NOMO-1 (cell line): ENCODE results near the gene MED4.
A peak's percentile ranks its signal among the peaks of the same experiment; 100 is the strongest.

ENCODE experiments used
- DNase-seq, 2 experiments: peaks; one replicate each; lab custom pipeline; 2025; ENCODE audit not compliant: unreplicated experiment in 2 of 2; lab: John Stamatoyannopoulos, UW

MED4 gene, protein sequence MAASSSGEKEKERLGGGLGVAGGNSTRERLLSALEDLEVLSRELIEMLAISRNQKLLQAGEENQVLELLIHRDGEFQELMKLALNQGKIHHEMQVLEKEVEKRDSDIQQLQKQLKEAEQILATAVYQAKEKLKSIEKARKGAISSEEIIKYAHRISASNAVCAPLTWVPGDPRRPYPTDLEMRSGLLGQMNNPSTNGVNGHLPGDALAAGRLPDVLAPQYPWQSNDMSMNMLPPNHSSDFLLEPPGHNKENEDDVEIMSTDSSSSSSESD

DNA sequence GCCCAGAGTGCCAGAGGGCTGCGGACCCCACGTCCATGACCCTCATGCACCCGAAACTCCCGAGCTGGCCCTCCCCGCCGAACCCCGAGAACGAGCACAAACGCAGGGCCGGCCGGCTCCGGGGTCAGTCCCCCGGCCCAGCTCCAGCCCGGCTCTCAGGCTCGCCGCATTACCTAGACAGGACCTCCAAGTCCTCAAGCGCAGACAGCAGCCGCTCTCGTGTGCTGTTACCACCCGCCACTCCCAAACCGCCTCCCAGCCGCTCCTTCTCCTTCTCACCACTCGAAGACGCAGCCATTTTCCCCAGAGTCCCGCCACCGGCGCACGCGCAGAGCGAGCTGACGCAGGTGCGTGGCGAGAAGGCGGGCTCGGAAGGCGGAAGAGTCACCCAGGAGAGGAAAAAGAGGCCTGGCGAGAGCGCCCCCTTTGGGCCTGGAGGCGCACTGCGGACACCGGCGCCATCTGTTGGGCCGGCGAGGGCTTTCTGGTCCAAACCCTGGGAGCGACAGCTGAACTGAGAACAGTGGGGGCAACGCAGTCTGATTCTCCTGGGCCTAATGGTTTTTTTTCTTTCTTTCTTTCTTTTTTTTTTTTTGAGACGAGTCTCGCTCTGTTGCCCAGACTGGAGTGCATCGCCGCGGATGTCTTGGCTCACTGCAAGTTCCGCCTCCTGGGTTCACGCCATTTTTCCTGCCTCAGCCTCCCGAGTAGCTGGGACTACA is at the start of gene MED4:
MED4 (minus strand) TSS at position 324 of the 722 bp plus-strand sequence; CDS start at position 298, 26 bp downstream.
- DNase-seq = peak; percentile 91 to 96

DNA sequence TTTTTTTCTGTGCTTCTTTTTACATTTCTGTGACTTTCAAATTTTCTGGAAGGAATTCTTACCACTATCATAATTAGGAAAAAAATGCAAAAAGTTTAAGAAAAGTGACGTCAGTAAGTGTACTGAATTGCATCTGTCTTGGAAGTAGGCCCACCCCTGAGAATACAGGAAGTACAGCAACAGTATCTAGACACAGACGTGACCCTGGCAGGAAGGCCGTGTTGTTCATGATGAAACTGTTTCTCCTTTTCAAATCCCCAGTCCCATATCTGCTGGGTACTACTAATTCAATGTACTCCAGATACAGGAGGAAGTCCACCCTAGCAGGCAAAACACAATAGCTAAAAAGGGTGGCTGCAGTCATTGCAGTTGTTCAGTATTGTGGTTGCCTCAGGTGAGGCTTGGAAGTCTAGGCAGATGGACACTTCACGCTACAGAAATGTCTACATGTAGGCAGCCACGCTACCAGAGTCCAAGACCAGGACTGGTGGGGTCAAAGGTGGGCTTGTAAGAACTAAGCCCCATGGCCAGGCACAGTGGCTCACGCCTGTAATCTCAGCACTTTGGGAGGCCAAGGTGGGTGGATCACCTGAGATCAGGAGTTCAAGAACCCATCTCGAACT is 49.6 kb upstream of the MED4 start:
- DNase-seq = peak; percentile 85 to 86

GRCh38 chr13:48142436-48142835 is 47.5 kb upstream of the MED4 start:
- DNase-seq = peak; percentile 9 to 55

DNA sequence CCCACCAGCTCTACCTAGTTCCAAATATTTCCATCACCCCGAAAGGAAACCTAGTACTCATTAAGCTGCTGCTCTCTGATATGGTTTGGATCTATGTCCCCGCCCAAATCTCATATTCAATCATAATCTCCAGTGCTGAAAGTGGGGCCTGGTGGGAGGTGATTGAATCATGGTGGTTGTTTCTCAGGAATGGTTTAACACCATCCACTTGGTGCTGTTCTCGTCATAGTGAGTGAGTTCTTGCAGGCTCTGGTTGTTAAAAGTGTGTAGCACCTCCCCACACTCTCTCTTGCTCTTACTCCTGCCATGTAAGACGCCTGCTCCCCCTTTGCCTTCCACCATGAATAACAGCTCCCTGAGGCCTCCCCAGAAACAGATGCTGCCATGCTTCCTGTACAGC is 43.4 kb upstream of the MED4 start:
- DNase-seq = no peak

GRCh38 chr13:48132961-48133360 is 38.1 kb upstream of the MED4 start:
- no peak for DNase-seq

DNA sequence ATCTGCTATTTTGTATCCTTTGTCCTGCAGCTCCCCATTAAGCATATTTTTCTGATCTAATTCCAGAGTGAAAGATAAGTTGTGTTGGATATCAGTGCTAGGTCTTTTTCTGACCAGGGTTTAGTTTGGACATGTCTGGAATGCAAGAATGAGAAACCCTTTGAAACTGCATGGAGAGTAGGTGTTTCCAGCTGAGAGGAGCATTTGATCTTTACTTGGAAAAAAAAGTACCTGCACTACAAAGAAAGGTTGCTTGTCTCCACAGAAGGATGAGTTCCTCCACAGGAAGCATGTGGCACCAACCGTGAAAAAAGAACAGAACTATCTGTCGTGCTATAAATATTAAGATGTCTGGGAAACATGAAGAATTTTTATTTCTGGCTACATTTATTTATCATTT is 36.6 kb upstream of the MED4 start:
- DNase-seq = no peak

- DNase-seq = peak; percentile 24 to 71
Measured at GRCh38 chr13:48126944-48127830, 32.3 kb upstream of the MED4 start.

- DNase-seq = no peak
Measured at GRCh38 chr13:48125794-48126228, 30.9 kb upstream of the MED4 start.

DNA sequence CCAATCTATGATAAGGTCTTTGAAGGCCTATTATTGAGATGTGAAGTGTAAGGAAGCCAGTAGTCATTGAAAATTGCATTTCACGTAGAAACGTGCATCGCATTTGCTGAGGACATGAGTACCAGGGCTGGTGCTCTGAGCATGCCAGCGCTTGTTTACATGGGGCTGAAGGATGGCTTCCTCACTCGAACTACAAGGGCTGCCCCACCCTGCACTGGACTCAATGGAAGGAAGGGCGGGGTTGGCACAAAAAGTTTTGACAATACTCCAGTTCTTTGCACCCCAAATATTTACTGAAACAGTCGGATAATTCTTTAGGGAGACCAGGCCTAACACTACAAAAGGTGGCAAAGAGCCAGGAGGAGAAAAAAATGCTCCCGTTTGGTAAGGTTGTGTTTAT is 28.9 kb upstream of the MED4 start:
- DNase-seq = no peak

DNA sequence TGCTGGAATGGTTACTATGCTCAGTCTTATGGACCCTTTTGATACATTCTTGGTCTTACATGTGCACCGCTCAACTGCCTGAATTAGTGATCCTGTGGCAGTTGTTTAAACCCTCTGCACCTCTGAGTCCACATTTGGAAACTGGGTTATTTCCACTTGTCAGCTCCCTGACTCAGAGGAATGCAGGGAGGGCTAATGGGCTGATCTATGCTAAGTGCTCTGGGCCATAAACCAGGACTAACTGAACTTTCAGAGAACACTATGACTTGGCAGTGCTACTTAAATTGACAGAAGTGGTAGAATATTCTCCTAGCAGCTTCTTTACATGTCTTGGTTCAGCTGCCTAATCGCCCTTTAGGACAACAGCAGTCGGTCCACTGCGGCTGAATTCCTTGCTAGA is 26.8 kb upstream of the MED4 start:
- no peak for DNase-seq

DNA sequence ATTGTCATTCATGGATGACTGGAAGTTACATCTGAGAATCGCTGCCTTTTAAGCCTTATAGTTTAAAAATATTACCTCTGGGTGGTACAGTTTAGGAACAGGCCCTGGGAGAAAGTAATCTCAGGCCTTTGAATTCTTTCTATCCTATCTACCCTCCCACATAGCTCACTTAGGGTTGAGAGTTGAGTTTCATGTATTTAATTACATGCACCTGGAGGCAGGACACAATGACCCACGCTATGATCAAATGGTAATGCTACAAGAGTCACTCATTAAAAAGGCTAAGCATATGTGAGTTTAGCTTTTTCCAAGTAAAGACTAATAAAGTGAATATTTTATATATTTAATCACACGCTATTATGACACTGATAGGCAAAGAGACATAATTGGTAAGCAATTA is 25.3 kb upstream of the MED4 start:
- DNase-seq = no peak

- no peak for DNase-seq
Measured at GRCh38 chr13:48118030-48118429, 23.1 kb upstream of the MED4 start.

DNA sequence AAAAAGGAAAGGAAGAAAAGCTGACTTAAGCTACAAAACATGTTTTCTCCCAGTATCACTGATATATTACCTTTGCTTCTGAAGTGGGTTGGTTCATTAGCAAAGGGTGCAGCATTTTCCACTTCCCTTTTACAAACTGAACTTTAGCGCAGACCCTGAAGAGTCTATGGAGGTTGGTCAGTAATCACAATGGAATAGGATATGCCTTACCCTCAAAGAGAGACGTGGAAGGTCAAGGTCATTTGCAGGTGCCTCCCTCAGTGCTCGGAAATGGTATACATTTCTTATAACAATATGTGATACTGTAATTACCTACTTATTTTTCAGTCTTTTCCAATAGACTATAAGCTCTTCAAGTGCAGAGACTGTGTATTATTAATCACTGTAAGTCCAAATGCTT is 21.9 kb upstream of the MED4 start:
- DNase-seq = no peak

GRCh38 chr13:48113756-48114130 is 18.8 kb upstream of the MED4 start:
- no peak for DNase-seq

DNA sequence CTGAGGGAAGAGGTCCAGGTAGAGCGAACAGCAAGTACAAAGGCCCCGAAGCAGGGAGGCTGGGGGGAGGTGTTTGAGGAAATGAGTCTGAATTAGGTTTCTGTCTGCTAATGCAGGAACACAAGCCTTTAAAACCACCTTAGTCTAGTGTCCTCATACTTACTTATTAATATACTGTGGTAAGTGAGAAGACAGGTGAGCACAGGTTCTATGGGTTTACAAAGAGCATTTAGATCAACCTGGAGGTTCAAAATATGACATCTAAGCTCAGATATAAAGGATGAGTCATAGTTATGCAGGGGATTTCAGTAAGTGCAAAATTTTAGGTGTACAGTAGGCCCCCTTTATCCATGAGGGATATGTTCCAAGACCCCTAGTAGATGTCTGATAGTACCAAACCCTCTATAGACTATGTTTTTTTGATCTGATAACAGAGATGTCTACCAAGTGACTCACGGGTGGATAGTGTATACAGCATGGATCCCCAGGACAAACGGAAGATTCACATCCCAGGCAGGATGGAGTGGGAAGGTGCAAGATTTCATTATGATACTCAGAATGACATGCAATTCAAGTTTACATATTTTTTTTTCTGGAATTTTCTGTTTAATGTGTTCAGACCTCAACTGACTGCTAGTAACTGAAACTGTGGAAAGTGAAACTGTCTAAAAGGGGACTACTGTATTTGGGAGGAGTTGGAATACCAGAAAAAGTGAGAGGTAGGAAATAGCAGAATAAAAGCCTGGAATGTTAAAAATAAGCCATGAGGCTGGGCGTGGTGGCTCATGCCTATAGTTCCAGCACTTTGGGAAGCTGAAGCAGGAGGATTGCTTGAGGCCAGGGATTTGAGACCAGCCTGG is 18.2 kb upstream of the MED4 start:
- no peak for DNase-seq

GRCh38 chr13:48110931-48111721 is 16.2 kb upstream of the MED4 start:
- DNase-seq = no peak

GRCh38 chr13:48110132-48110868 is 15.4 kb upstream of the MED4 start:
- DNase-seq = no peak

DNA sequence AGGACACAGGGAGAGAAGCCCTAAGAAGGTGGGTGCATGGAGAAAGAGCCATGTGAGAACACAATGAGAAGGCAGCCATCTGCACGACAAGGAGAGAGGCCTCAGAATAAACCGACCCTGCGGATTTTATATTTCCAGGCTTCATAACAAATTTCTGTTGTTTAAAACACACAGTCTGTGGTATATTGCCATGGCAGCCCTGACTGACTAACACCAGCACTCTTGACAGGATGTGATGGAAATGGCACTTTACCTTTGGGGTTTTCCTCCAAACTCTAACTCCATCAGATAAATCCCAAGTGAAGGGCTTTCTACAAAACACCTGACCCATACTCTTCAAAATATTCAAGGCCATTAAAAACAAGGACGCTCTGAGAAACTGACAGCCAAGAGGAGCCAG is 13.2 kb upstream of the MED4 start:
- no peak for DNase-seq

DNA sequence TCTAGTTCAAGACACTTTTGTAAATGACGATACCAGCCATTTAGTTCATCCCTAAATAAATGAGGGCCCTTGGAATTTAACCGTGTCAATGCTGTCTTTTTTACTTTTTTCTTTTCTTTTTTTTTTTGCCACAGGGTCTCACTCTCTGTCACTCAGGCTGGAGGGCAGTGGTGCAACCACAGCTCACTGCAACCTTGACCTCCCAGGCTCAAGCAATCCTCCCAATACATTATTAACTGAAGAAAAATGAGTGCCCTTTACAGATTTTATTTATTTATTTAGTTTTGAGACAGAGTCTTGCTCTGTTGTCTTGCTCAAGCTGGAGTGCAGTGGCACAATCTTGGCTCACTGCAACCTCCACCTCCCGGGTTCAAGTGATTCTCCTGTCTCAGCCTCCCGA is 2.9 kb upstream of the MED4 start:
- no peak for DNase-seq
